Measurements from ENCODE around the gene SOX6.

SOX6 gene

GRCh38 chr11:16292167-16292859, 64.0 kb downstream of the SOX6 start:
- H3K4me3 Mint-ChIP-seq, result no peak overlapping the region
- no peaks in the 10 kb centered on the region for H3K36me3 Mint-ChIP-seq (ENCODE audit: low read depth)
- H3K27me3 Mint-ChIP-seq (ENCODE audit: low read depth), result no peaks in the 10 kb centered on the region
- DNase-seq (ENCODE audit: low spot score), result no peak
- H3K27ac Mint-ChIP-seq, result no peak overlapping the region
- H3K9me3 Mint-ChIP-seq, result no peaks in the 10 kb centered on the region
- H3K4me1 Mint-ChIP-seq (ENCODE audit: low read depth), result no peaks in the 10 kb centered on the region

GRCh38 chr11:16291729-16292128, 64.6 kb downstream of the SOX6 start:
- Mint-ChIP-seq H3K27ac (no peak overlapping the region), H3K36me3 (ENCODE audit: low read depth) (no peaks in the 10 kb centered on the region), H3K4me1 (ENCODE audit: low read depth) (no peaks in the 10 kb centered on the region), H3K27me3 (ENCODE audit: low read depth) (no peaks in the 10 kb centered on the region), H3K4me3 (no peak overlapping the region), H3K9me3 (no peaks in the 10 kb centered on the region)
- no peak for DNase-seq (ENCODE audit: low spot score)

- H3K27ac Mint-ChIP-seq, result no peak overlapping the region
- H3K4me3 Mint-ChIP-seq, result no peak overlapping the region
- H3K4me1 Mint-ChIP-seq (ENCODE audit: low read depth), result no peaks in the 10 kb centered on the region
- H3K36me3 Mint-ChIP-seq (ENCODE audit: low read depth), result no peaks in the 10 kb centered on the region
- H3K9me3 Mint-ChIP-seq, result no peaks in the 10 kb centered on the region
- no peak for DNase-seq (ENCODE audit: low spot score)
- no peaks in the 10 kb centered on the region for H3K27me3 Mint-ChIP-seq (ENCODE audit: low read depth)
These were observed 66.8 kb downstream of the SOX6 start for GRCh38 chr11:16289541-16289940.

GRCh38 chr11:16287630-16288280, 68.6 kb downstream of the SOX6 start:
- Mint-ChIP-seq H3K27ac (no peak overlapping the region), H3K4me3 (no peak overlapping the region), H3K4me1 (ENCODE audit: low read depth) (no peaks in the 10 kb centered on the region), H3K36me3 (ENCODE audit: low read depth) (no peaks in the 10 kb centered on the region), H3K9me3 (no peaks in the 10 kb centered on the region), H3K27me3 (ENCODE audit: low read depth) (no peaks in the 10 kb centered on the region)
- DNase-seq (ENCODE audit: low spot score), result no peak

- H3K27ac Mint-ChIP-seq, result no peak overlapping the region
- DNase-seq (ENCODE audit: low spot score), result no peak
These were observed 70.3 kb downstream of the SOX6 start for GRCh38 chr11:16286095-16286494.

GRCh38 chr11:16280256-16280682, 76.1 kb downstream of the SOX6 start:
- DNase-seq (ENCODE audit: low spot score), result no peak
- Mint-ChIP-seq H3K27me3 (ENCODE audit: low read depth) (no peaks in the 10 kb centered on the region), H3K27ac (no peak overlapping the region), H3K4me3 (no peak overlapping the region), H3K4me1 (ENCODE audit: low read depth) (no peaks in the 10 kb centered on the region), H3K36me3 (ENCODE audit: low read depth) (no peaks in the 10 kb centered on the region), H3K9me3 (no peaks in the 10 kb centered on the region)

More at GRCh38 chr11:16286095-16286494, 70.3 kb downstream of the SOX6 start:
- Mint-ChIP-seq H3K4me3 (no peak overlapping the region), H3K4me1 (ENCODE audit: low read depth) (no peaks in the 10 kb centered on the region), H3K9me3 (no peaks in the 10 kb centered on the region), H3K27me3 (ENCODE audit: low read depth) (no peaks in the 10 kb centered on the region), H3K36me3 (ENCODE audit: low read depth) (no peaks in the 10 kb centered on the region)

- Mint-ChIP-seq H3K27me3 (ENCODE audit: low read depth) (no peaks in the 10 kb centered on the region), H3K4me1 (ENCODE audit: low read depth) (no peaks in the 10 kb centered on the region), H3K4me3 (no peak overlapping the region), H3K36me3 (ENCODE audit: low read depth) (no peaks in the 10 kb centered on the region), H3K9me3 (no peaks in the 10 kb centered on the region), H3K27ac (no peak overlapping the region)
- DNase-seq (ENCODE audit: low spot score), result no peak
These were observed 76.8 kb downstream of the SOX6 start for GRCh38 chr11:16279524-16279923.

- no peaks in the 10 kb centered on the region for H3K9me3 Mint-ChIP-seq
- no peak overlapping the region for H3K4me3 Mint-ChIP-seq
- no peaks in the 10 kb centered on the region for H3K27me3 Mint-ChIP-seq (ENCODE audit: low read depth)
- H3K36me3 Mint-ChIP-seq (ENCODE audit: low read depth), result no peaks in the 10 kb centered on the region
- no peak overlapping the region for H3K27ac Mint-ChIP-seq
- no peak for DNase-seq (ENCODE audit: low spot score)
- no peaks in the 10 kb centered on the region for H3K4me1 Mint-ChIP-seq (ENCODE audit: low read depth)
These were observed 77.4 kb downstream of the SOX6 start for GRCh38 chr11:16278979-16279378.

- DNase-seq (ENCODE audit: low spot score), result no peak
- H3K27me3 Mint-ChIP-seq (ENCODE audit: low read depth), result no peaks in the 10 kb centered on the region
- H3K9me3 Mint-ChIP-seq, result no peaks in the 10 kb centered on the region
- no peak overlapping the region for H3K27ac Mint-ChIP-seq
- no peaks in the 10 kb centered on the region for H3K4me1 Mint-ChIP-seq (ENCODE audit: low read depth)
- no peaks in the 10 kb centered on the region for H3K36me3 Mint-ChIP-seq (ENCODE audit: low read depth)
- H3K4me3 Mint-ChIP-seq, result no peak overlapping the region
These were observed 78.1 kb downstream of the SOX6 start for GRCh38 chr11:16278273-16278672.

GRCh38 chr11:16276251-16276650, 80.1 kb downstream of the SOX6 start:
- no peak overlapping the region for H3K27ac Mint-ChIP-seq
- H3K36me3 Mint-ChIP-seq (ENCODE audit: low read depth), result no peaks in the 10 kb centered on the region
- no peaks in the 10 kb centered on the region for H3K27me3 Mint-ChIP-seq (ENCODE audit: low read depth)
- no peak for DNase-seq (ENCODE audit: low spot score)
- H3K4me1 Mint-ChIP-seq (ENCODE audit: low read depth), result no peaks in the 10 kb centered on the region
- H3K4me3 Mint-ChIP-seq, result no peak overlapping the region
- H3K9me3 Mint-ChIP-seq, result no peaks in the 10 kb centered on the region

GRCh38 chr11:16271258-16271657, 85.1 kb downstream of the SOX6 start:
- Mint-ChIP-seq H3K27me3 (ENCODE audit: low read depth) (no peaks in the 10 kb centered on the region), H3K27ac (no peak overlapping the region), H3K36me3 (ENCODE audit: low read depth) (no peaks in the 10 kb centered on the region), H3K4me3 (no peak overlapping the region), H3K9me3 (no peaks in the 10 kb centered on the region), H3K4me1 (ENCODE audit: low read depth) (no peaks in the 10 kb centered on the region)
- DNase-seq (ENCODE audit: low spot score), result no peak

GRCh38 chr11:16266021-16266420, 90.3 kb downstream of the SOX6 start:
- DNase-seq (ENCODE audit: low spot score), result no peak
- no peaks in the 10 kb centered on the region for H3K27me3 Mint-ChIP-seq (ENCODE audit: low read depth)
- H3K36me3 Mint-ChIP-seq (ENCODE audit: low read depth), result no peaks in the 10 kb centered on the region
- H3K9me3 Mint-ChIP-seq, result no peaks in the 10 kb centered on the region
- H3K4me1 Mint-ChIP-seq (ENCODE audit: low read depth), result no peaks in the 10 kb centered on the region
- no peak overlapping the region for H3K27ac Mint-ChIP-seq
- H3K4me3 Mint-ChIP-seq, result no peak overlapping the region

GRCh38 chr11:16265022-16265421, 91.3 kb downstream of the SOX6 start:
- Mint-ChIP-seq H3K4me3 (no peak overlapping the region), H3K27ac (no peak overlapping the region), H3K36me3 (ENCODE audit: low read depth) (no peaks in the 10 kb centered on the region), H3K27me3 (ENCODE audit: low read depth) (no peaks in the 10 kb centered on the region), H3K9me3 (no peaks in the 10 kb centered on the region), H3K4me1 (ENCODE audit: low read depth) (no peaks in the 10 kb centered on the region)
- DNase-seq (ENCODE audit: low spot score), result no peak

GRCh38 chr11:16262645-16262955, 93.7 kb downstream of the SOX6 start:
- no peaks in the 10 kb centered on the region for H3K27me3 Mint-ChIP-seq (ENCODE audit: low read depth)
- no peak overlapping the region for H3K4me3 Mint-ChIP-seq
- no peaks in the 10 kb centered on the region for H3K4me1 Mint-ChIP-seq (ENCODE audit: low read depth)
- H3K27ac Mint-ChIP-seq, result no peak overlapping the region
- H3K36me3 Mint-ChIP-seq (ENCODE audit: low read depth), result no peaks in the 10 kb centered on the region
- no peak for DNase-seq (ENCODE audit: low spot score)
- no peaks in the 10 kb centered on the region for H3K9me3 Mint-ChIP-seq

Data from T-helper 2 cell treated with Interferon-gamma antibody and Interleukin-4, amounts not matched to agents 5 μg/mL and 100 μg/mL, for 36 hours (primary cell).